B cell (primary cell): Measurements from ENCODE around the gene COG3. TPM values are rescaled to one million over a fixed set of nuclear protein-coding genes. Genes with fewer than 3 reads are reported as not detected.
A peak's percentile ranks its signal among the peaks of the same experiment; 100 is the strongest.

ENCODE experiments used
- ATAC-seq: fragments of 200-7000 bp; cut with Tn5 transposase; one replicate; pipeline ENCODE4 v1.10.0; 2021; ENCODE audit warnings: low read depth, mild to moderate bottlenecking, moderate number of reproducible peaks, moderate library complexity
- CTCF ChIA-PET: fragments of 350-600 bp; sonication (Branson Sonifier 250); formaldehyde crosslinking; loops from one replicate; lab custom pipeline; 2021; ENCODE audit warnings: antibody characterized with exemption, inconsistent platforms; lab: Charles Lee
- POLR2A ChIA-PET: fragments of 350-600 bp; sonication (Branson Sonifier 250); formaldehyde crosslinking; loops from one replicate; lab custom pipeline; 2021; ENCODE audit warnings: antibody characterized with exemption; lab: Charles Lee
- DNase-seq: peaks from one replicate; pipeline ENCODE4 v3.0.0; 2013
- H2AFZ ChIP-seq: 2 replicates; pipeline ENCODE4 v1.6.1; 2012; ENCODE audit warnings: mild to moderate bottlenecking, low read depth, low read length; ENCODE audit not compliant: insufficient read depth, poor library complexity, severe bottlenecking
- H3K27ac ChIP-seq, 2 donors: 1 replicate in 1 of 2; 2 replicates in 1 of 2; pipeline ENCODE4 v1.5.1; 2012 to 2013; ENCODE audit warnings: low read length in 2 of 2, mild to moderate bottlenecking in 2 of 2, moderate library complexity in 1 of 2
- H3K27me3 ChIP-seq, 4 experiments: fragments of 200-600 bp in 1 of 4; sonication (generic) in 1 of 4; replicated peaks in 1 of 4; 1 replicate in 2 of 4; 2 replicates in 2 of 4; pipeline versions ENCODE4 v1.6.1 to v1.7.0; 2013 to 2016; ENCODE audit warnings: low read length in 3 of 4, mild to moderate bottlenecking in 2 of 4, mixed read lengths in 1 of 4, moderate library complexity in 1 of 4; ENCODE audit not compliant: insufficient read depth in 4 of 4, control insufficient read depth in 3 of 4; ENCODE audit errors: control extremely low read depth in 1 of 4
- H3K36me3 ChIP-seq, 2 experiments: replicated peaks in 1 of 2; 1 replicate in 1 of 2; 2 replicates in 1 of 2; pipeline versions ENCODE4 v1.6.1 to v1.7.1; 2013; ENCODE audit warnings: low read length in 1 of 2; ENCODE audit not compliant: insufficient read depth in 2 of 2, control insufficient read depth in 1 of 2; ENCODE audit errors: control extremely low read depth in 1 of 2, extremely low read depth in 1 of 2
- H3K4me1 ChIP-seq, 2 donors: fragments of 200-600 bp in 1 of 2; sonication (generic) in 1 of 2; 1 replicate in 1 of 2; 2 replicates in 1 of 2; pipeline versions ENCODE4 v1.5.1 to v1.6.1; 2013 to 2017; ENCODE audit warnings: low read length in 2 of 2; ENCODE audit not compliant: control insufficient read depth in 2 of 2, insufficient read depth in 2 of 2
- H3K4me2 ChIP-seq: replicated peaks from 2 replicates; pipeline ENCODE3; 2012; ENCODE audit warnings: mild to moderate bottlenecking, low read depth, low read length; ENCODE audit not compliant: poor library complexity, severe bottlenecking
- H3K4me3 ChIP-seq, 5 experiments: fragments of 200-600 bp in 1 of 5; sonication (generic) in 1 of 5; 1 replicate in 3 of 5; 2 replicates in 2 of 5; pipeline versions ENCODE4 v1.5.1 to v1.7.0; 2011 to 2016; ENCODE audit warnings: low read length in 4 of 5, mild to moderate bottlenecking in 4 of 5, low read depth in 2 of 5, control low read depth in 1 of 5, moderate library complexity in 1 of 5; ENCODE audit not compliant: insufficient read depth in 1 of 5; ENCODE audit errors: control extremely low read depth in 1 of 5, extremely low read depth in 1 of 5
- H3K79me2 ChIP-seq: fragments of 200-600 bp; sonication (generic); one replicate; pipeline ENCODE4 v1.6.0; 2016; ENCODE audit warnings: low read length; ENCODE audit not compliant: control insufficient read depth, insufficient read depth
- H3K9ac ChIP-seq: fragments of 200-600 bp; sonication (generic); 2 replicates; pipeline ENCODE4 v1.6.1; 2017; ENCODE audit warnings: mild to moderate bottlenecking, low read length, moderate library complexity
- H3K9me3 ChIP-seq, 3 donors: one replicate each; pipeline versions ENCODE4 v1.6.1 to v1.7.1; 2013; ENCODE audit warnings: low read length in 2 of 3; ENCODE audit not compliant: control insufficient read depth in 2 of 3, insufficient read depth in 1 of 3; ENCODE audit errors: control extremely low read depth in 1 of 3
- H4K20me1 ChIP-seq: 2 replicates; pipeline ENCODE4 v1.6.0; 2012; ENCODE audit warnings: mild to moderate bottlenecking, low read length; ENCODE audit not compliant: insufficient read depth, control insufficient read depth, poor library complexity, severe bottlenecking
- H3K27ac Mint-ChIP-seq: one replicate; pipeline ENCODE4 v1.8.0; 2021; ENCODE audit warnings: mixed read lengths
- H3K27me3 Mint-ChIP-seq: one replicate; pipeline ENCODE4 v1.8.0; 2021; ENCODE audit warnings: mixed read lengths
- H3K4me1 Mint-ChIP-seq: one replicate; pipeline ENCODE4 v1.8.0; 2021; ENCODE audit warnings: mixed read lengths
- H3K4me3 Mint-ChIP-seq: one replicate; pipeline ENCODE4 v1.8.0; 2021; ENCODE audit warnings: mixed read lengths
- H3K9me3 Mint-ChIP-seq: one replicate; pipeline ENCODE4 v1.8.0; 2022; ENCODE audit warnings: mixed read lengths; ENCODE audit not compliant: insufficient read depth
- CTCF ChIP-seq: fragments of 200-600 bp; IDR thresholded peaks from one replicate; pipeline ENCODE4 v1.8.0; 2022; ENCODE audit warnings: antibody characterized with exemption, mild to moderate bottlenecking
- EZH2 ChIP-seq: IDR thresholded peaks from 2 replicates; pipeline ENCODE4 v1.6.1; 2012; ENCODE audit warnings: borderline replicate concordance, low read depth, mild to moderate bottlenecking, moderate library complexity, low read length; ENCODE audit not compliant: insufficient read depth, poor library complexity, severe bottlenecking
- whole genome bisulfite sequencing: methylation state at CpG from one replicate; pipeline ENCODE4 v1.1.5; 2013; ENCODE audit warnings: missing lambda C conversion rate; ENCODE audit not compliant: insufficient coverage; 5-methylcytosine and 5-hydroxymethylcytosine counted together
- intact Hi-C: fragments of 100-400 bp; cut with micrococcal nuclease; formaldehyde crosslinking; loops from one replicate; pipeline ENCODE4 v1.10.0; 2022
- polyA plus RNA-seq: library from polyadenylated mRNA; depleted of rRNA; stranded (reverse); fragments of >200 nt; gene quantifications from 2 replicates; pipeline ENCODE4 v1.2.3, GENCODE V29; 2012
- total RNA-seq, 2 donors: library from RNA; stranded (reverse); fragments of 120-200 nt in 1 of 2; gene quantifications; 1 replicate in 1 of 2; 2 replicates in 1 of 2; pipeline versions ENCODE4 v1.2.3 to v1.2.4, GENCODE V29; 2013 to 2022

The COG3 gene
- total and polyA plus RNA-seq, 2 donors (not counting 1 experiment from before 2014, with no cell fraction given) = 29.5 to 37.3 TPM

- no peak overlapping the region for H3K4me3 ChIP-seq
- CTCF ChIA-PET = no interaction called here
- intact Hi-C loops = no loop called here
- H3K9me3 ChIP-seq = no peaks in the 10 kb centered on the region
- no peaks in the 10 kb centered on the region for H3K36me3 ChIP-seq
- H3K4me2 ChIP-seq = no peak overlapping the region
- no peaks in the 10 kb centered on the region for H3K27me3 ChIP-seq
- DNase-seq (no peak), ATAC-seq (no peak)
- H3K9me3 Mint-ChIP-seq = no peaks in the 10 kb centered on the region
- H2AFZ ChIP-seq = peak overlapping the region; percentile 6
- no peak overlapping the region for H3K27ac Mint-ChIP-seq
- peaks cover 7% of the 10 kb centered on the region for H3K4me1 Mint-ChIP-seq
- no peak overlapping the region for H3K27ac ChIP-seq
- H3K4me3 Mint-ChIP-seq = no peak overlapping the region
- peaks cover 4% of the 10 kb centered on the region in 2 donors for H3K4me1 ChIP-seq
- H3K9ac ChIP-seq = no peak overlapping the region
- POLR2A ChIA-PET = no interaction called here
- no CpG with 5 or more reads among the region's 3 CpGs for WGBS
- H3K27me3 Mint-ChIP-seq = peaks cover 7% of the 10 kb centered on the region
- TF ChIP-seq CTCF (no peak), EZH2 (no peak)
- no peaks in the 10 kb centered on the region for H4K20me1 ChIP-seq
- no peaks in the 10 kb centered on the region for H3K79me2 ChIP-seq
Observed at GRCh38 chr13:45439781-45440462, 24.8 kb upstream of the COG3 start.

GRCh38 chr13:45441633-45442032 is 23.1 kb upstream of the COG3 start:
- TF ChIP-seq EZH2 = no peak
- no peak for TF ChIP-seq CTCF
- peaks cover 0 to 6% (median 2%) of the 10 kb centered on the region in 4 experiments for H3K27me3 ChIP-seq
- H3K79me2 ChIP-seq = no peaks in the 10 kb centered on the region
- H3K27ac ChIP-seq = no peak overlapping the region
- no peak overlapping the region for H3K9ac ChIP-seq
- H2AFZ ChIP-seq = peak overlapping the region; percentile 55
- H4K20me1 ChIP-seq = no peaks in the 10 kb centered on the region
- Mint-ChIP-seq H3K27ac (no peak overlapping the region), H3K4me3 (no peak overlapping the region), H3K27me3 (peaks cover 12% of the 10 kb centered on the region), H3K4me1 (peaks cover 7% of the 10 kb centered on the region), H3K9me3 (no peaks in the 10 kb centered on the region)
- intact Hi-C loops = no loop called here
- no CpG with 5 or more reads among the region's 2 CpGs for WGBS
- CTCF ChIA-PET = no interaction called here
- H3K4me1 ChIP-seq = peaks cover 4% of the 10 kb centered on the region in 2 donors
- peak; percentile 8 for DNase-seq
- H3K4me3 ChIP-seq = no peak overlapping the region
- H3K9me3 ChIP-seq = peaks cover 0 to 2% (median 0%) of the 10 kb centered on the region in 3 donors
- H3K36me3 ChIP-seq = no peaks in the 10 kb centered on the region
- no peak overlapping the region for H3K4me2 ChIP-seq
- ATAC-seq = no peak
- POLR2A ChIA-PET = no interaction called here
